Fibroblast of upper back skin (primary cell): ENCODE results near the gene BAIAP2.

Experiments used
- DNase-seq: peaks from one replicate; pipeline ENCODE4 v3.0.0-alpha.2; 2013

Gene BAIAP2

DNA sequence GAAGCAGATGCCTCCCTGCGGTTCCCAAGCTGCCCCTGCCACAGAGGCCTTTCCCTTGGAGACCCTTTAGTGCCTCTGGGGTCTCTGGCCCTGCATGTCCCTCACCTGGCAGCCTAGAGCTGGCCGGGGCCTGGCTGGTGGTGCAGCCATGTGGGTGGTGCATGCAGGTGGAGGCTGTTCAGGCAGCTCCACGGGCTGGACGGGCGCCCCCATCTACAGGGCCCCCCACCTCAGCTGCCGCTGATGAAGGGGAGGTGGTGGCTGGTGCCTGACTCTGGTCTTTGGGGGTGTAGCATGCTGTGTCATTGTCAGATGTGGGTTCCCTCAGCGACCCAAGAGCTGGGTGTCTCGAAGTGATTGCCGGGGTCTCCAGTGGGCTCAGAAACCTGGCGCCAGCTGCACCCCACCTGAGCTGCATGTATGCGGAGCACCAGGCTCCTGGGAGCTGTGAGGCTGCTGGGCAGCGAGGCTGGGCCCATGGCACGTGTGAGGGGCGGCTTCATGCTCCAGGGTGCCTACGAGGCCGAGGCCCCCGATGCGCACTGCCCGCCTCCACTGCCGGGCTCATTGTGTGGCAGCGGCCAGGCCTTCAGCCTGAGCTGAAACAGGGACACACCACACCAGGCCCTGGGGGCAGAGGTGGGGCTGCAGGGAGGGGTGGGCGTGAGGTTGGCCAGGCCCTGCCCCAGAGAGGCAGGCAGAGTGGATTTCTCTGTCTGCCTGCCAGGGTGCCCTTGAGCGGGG lies 57.0 kb downstream of the BAIAP2 start:
- no peak for DNase-seq

DNA sequence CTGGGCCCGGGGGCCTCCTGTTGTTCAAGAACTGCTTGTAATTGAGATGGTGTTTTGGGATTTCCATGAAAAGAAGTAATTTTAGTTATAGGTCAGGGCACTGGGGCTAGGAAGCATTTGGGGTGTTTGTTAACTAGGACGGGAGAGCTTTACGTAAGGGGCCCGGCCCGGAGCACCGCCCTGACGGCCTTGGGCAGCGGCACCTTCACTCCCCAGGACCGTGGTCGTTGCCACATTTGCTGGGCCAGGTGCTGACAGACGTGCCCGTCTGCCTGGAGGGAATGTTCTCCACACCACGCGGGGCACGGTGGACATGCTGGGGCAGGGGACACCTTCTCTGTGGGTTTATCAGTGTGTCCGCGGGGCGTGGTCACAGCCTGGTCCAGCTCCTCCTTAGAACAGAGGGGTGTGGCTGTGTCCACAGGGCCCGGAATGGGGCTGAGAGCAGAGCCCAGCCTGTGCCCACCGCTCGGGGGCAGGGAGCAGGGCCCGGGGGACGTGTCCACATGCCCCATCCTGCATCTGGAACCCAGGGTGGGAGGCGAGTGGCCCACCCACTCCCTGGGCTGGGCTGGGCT lies 57.7 kb downstream of the BAIAP2 start:
- no peak for DNase-seq

DNA sequence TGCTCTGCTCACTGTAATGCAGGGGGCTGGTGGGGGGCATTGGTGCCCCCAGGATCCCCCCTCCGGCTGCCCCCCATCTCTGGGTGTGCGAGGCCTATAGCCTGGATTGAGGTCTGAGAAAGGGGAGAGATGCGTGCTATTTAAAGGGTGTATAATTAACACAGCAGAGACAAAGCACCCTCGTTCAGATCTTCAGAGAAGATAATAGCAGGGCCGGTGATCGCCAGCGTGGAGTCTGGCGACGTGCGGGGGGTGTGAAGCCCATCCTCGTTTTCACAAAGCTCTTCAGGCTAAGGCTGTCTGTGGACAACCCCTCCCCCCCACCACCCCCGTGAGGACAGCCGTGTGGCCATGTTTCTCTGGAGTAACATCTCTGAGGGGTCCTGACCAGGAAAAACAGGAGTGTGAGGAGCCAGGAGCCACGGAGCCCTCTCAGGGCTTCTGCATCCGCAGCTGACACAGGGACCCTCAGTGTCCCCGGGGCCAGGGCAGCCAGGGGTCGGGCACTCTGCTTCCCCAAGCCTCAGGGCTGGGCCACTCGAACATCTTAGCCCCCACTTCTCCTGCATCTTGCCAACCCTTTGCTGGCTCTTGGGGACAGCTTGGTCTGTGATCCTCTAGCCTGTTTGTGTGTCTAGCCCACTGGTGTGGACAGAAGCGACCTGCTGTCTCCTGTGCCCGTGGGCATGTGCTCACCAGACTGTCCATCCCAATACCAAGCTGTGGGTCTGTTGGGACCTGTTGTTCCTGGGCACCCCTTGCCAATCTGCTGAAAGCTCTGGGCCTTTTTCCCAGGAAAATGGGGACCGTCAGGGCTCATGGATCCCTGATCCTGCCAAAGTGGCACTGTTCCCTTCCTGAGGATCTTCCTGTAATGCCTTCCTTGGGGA lies 58.9 kb downstream of the BAIAP2 start:
- no peak for DNase-seq

DNA sequence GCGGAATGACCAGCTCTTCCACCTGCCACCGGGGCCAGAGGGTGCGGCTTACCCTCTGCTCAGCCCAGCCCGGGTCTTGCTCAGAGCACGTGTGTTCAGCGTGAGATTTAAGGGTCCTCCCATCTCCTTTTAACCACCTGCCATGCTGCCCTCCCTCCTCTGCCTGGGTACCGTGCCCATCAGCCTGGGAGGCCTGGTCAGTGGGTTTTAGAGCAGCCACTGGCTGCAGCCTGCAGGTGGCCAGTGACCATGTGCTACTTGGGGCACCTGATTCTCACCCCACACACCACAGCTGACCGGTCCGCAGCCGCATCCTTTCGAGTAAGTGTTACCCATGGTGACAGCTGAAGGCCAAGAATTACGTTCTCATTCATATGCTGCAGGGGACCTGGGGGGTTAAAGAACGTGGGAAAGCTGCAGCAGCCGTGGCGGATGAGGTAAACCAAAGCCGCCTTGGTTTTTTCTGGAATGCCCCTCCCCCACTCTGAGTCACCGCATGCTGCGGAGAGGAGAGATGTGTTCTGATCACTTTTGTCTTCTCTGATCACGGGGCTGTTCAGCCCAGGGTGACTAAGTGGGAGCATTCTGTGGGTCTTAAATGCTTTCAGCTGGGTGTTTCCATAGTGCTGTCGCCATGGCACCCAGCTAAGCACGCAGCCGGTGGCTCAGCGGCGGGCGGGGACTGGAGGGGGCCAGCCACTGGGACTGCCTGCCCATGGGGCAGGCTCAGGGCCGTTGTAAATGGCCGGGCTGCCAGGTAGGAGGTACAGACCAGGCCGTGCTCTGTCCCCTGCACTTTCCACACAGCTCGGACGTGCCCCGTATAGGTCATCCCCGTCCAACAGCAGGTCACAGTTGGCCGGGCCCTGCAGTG lies 59.8 kb downstream of the BAIAP2 start:
- DNase-seq: peak; percentile 100

DNA sequence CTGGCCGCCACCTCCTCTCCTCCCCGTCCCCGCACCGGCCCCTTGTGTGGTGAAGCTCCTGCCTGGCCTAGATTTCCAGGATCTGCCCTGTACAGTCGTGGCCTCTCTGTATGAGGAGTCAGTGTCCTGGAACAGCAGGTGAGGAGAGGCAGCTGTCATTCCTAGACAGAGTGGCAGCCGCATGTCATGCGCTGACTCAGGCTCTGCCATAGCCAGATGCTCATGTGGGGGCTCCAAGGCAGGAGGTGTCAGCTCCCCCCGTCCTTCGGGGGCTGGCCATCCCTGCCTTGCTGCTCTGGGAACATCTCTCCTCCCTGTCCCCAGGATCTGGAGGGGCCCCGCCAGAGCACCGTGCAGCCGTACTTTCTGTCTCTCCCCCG lies 60.4 kb downstream of the BAIAP2 start:
- peak; percentile 4 for DNase-seq

DNA sequence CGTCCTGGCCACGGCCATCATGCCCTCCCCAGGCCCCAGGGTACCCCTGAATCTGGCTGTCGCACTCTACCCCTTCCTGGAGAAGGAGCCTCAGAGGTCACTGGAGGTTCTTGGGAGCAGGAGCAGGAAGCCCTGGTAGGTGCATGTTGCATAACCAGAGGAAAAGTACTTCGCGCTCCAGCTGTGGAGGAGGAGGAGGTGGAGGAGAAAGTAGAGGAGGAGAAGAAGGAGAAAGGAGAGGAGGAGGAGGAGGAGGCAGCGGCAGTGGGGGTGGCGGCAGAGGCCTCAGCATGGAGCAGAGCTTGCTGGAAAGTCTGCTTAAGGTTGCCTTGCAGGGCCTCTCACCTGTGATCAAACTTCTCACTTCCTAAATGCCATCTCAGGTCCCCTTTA lies 61.8 kb downstream of the BAIAP2 start:
- no peak for DNase-seq

DNA sequence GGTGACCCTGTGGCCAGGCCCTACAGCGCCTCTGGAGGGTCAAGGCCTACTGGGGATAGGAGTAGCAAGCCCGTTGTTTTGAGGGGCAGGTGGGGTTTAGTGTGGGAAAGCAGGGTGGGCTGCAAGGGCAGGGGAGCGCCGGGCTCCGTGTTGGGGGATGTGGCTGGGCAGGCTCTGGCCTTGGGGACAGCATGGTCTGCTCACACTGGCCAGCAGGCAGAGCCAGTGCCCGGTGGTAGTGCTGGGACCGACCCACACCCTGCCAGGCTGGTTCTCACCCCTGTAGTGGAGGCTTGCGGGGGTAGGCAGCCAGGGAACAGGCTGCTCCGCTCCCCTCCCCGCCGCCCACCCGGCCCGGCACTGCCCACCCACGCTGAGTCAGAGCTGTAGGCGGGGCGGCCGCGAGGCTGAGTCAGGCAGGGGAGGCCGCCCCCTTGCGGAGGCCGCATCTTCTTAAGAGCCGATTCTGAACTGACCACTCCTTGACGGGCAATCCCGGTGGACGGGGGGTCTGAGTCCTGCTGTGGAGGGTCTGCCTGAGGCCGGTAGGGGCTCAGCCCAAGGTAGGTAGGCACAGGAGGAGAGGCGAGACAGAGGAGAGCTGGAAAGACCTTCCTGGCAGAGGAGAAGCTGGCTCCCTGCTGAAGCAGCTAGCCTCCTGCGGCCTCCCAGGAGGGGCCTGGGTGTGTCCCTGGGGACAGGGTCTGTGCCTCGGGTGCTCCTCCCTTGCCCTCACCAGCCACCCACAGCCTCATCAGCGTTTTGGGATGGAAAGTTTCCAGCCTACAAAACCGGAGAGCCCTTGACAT lies 62.4 kb downstream of the BAIAP2 start:
- DNase-seq: peak; percentile 76

DNA sequence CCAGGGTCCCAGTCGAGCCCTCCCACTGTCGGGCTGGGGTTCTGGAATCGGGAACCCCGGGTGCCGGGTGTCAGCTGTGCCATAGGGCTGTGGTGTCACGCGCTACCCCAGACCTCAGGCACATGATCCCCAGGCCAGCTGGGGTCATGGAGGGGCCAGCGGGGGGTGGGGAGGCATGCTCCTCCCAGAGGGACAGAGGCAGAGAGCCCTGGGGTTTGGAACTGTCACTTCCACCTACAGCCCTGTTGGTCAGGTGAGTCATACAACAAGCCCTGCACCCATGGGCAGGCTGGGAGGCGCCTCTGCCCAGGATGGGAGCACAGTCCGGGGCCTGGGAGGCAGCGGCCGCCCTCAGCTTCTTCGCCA lies 63.0 kb downstream of the BAIAP2 start:
- DNase-seq: no peak

DNA sequence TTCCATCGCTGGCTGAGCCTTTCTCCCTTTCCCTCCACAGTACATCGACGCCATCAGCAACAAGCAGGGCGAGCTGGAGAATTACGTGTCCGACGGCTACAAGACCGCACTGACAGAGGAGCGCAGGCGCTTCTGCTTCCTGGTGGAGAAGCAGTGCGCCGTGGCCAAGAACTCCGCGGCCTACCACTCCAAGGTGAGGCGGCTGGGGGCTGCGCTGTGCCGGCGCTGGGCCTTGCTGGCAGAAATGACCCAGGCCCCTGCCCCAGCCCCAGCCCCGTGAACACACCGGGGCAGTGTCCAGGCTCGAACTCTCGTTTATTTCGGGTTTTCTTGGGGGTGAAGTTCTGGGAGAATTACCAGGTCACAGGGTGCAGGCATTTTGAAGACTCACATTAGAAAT lies 64.9 kb downstream of the BAIAP2 start:
- no peak for DNase-seq

DNA sequence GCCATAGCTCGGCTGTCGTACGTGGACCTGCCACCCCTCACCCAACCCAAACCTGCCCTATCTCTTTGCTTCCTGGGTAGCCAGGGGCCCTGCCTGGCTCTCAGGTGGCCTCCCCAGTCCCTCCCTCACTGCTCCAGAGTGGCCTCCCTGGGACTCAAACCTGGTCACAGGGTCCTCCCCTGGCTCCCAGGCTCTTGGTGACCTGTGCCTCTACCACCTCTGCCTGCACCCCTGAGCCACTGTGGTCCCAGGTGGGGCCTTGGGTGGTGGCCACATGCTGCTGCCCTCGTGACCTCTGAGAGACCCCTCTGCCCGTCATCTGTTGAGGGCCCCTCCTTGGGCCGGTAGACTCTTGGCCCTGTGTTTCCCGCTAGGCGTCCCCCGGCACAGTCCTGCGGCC lies 65.7 kb downstream of the BAIAP2 start:
- DNase-seq: no peak

DNA sequence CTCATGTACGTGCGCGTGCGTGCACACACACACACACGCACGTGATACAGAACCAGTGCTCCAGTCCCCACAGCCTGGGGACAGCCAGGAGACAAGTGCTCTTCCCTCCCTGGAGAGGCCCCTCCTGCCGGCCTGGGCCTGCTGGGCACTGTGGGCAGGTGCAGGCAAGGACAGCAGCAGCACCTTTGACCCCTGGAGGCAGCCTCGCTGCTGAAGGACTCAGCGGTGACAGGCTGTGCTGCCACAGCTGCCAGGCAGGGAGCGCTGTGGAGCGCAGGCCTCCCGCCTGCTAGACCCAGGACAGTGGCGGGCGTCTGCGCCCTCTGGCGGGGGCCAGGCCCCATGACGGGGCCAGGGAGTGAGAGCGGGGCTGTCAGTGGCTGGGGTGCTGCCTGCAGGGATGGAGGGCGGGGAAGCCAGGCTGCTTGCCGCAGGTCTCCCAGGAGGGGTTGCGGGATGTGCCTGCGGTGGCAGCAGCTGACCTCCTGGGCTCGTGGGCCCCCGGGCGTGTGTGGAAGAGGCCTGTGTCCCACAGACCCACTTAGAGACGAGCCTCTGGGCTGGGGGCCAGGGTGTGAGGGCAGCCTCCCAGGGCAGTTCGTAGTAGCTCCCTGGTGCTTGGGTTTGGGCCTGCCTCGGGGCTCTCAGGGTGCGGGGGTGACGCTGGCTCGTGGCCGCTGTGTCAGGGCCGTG lies 66.8 kb downstream of the BAIAP2 start:
- peak; percentile 67 for DNase-seq

DNA sequence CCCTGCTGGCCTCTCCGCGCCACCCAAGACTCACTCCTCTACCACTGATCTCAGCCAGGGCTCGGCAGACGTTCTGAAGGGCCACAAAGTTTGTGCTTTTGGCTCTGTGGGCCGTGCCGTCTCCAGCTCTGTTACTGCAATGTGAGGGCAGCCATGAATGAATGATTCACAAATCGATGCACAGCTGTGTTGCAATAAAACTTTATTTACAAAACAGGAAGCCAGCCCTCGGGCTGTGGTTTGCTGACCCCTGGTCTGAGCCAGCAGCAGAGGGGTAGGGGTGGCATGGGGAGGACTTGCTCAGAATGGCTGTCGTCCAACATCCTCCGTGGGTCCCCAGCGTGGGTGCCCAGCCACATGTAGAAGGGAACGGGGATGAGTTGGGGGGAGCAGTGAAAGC lies 67.4 kb downstream of the BAIAP2 start:
- DNase-seq: no peak

DNA sequence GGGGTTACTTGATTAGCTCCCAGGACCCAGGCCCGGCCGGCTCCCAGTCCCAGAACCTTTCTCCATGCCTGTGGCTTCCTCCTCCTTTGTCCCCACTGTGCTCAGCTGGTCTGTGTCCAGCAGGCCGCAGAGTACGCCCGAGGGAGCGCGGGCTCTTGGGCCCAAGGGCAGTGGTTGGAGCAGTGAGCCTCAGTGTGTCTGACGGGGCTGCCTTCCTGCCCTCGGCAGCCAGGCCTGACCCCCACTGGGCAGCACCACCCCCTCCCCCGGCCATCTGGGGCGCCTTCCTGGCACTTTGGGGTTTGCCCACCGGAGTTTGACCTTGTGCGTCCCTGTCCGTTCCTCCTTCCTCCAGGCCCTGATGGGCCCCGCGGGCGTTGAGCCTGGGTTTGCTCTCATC lies 67.9 kb downstream of the BAIAP2 start:
- DNase-seq: no peak

DNA sequence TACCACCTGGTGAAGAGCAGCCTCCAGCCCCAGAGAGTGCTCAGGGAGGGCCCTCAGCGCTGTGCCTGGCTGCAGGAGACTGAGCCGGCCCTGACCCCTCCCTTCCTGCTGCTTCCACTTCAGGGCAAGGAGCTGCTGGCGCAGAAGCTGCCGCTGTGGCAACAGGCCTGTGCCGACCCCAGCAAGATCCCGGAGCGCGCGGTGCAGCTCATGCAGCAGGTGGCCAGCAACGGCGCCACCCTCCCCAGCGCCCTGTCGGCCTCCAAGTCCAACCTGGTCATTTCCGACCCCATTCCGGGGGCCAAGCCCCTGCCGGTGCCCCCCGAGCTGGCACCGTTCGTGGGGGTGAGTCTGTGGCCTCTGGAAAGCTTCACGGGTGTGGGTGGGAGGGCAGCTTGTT lies 68.4 kb downstream of the BAIAP2 start:
- DNase-seq: no peak

DNA sequence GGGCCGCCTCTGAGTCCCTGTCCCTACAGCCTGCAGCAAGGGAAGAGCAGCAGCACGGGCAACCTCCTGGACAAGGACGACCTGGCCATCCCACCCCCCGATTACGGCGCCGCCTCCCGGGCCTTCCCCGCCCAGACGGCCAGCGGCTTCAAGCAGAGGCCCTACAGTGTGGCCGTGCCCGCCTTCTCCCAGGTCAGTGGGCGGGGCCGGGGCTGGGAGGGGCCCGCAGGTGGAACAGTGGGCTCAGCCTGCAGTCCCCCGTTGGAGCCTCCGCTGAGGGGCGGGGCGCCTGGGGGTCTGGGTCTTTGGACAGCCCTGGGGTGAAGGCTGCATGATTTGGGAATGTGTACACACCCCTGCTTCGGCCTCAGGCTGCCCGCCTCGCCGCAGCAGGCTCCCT lies 71.8 kb downstream of the BAIAP2 start:
- no peak for DNase-seq

DNA sequence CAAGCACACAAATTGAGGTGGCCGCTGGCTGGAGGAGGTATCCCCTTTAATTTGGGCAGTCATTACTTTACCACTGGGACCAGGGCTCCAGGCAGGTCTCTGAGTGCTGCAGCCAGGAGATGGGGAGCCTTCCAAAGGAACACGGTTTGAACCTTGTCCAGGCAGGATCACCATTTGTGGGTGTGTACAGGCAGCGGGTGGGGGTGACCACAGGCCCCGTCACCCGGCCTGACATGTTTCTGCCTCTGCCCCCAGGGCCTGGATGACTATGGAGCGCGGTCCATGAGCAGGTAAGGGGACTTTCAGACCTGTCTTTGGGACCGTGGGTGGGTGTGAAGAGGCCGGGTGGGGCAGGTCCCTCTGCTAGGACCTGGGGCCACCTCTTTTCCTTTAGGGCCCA lies 73.3 kb downstream of the BAIAP2 start:
- DNase-seq: no peak

DNA sequence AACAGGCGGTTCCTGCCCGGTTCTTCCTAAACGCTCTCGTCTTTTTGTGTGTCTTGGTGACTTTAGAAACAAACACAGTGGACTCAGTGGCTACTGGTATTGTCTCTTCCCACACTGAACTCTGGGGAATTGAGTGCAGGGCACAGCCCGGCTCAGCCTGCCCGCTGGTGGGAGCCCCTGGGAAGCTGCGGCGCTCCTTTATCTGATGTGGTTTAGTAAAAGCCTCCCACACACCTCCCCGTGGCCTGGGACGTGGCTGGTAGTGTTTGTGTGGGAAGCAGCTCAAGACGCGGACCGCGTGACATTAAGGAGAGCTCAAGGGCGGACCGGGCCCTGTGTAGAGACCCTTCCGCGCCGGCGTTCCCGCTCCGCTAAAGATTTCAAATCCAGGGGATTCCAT lies 75.0 kb downstream of the BAIAP2 start:
- no peak for DNase-seq

DNA sequence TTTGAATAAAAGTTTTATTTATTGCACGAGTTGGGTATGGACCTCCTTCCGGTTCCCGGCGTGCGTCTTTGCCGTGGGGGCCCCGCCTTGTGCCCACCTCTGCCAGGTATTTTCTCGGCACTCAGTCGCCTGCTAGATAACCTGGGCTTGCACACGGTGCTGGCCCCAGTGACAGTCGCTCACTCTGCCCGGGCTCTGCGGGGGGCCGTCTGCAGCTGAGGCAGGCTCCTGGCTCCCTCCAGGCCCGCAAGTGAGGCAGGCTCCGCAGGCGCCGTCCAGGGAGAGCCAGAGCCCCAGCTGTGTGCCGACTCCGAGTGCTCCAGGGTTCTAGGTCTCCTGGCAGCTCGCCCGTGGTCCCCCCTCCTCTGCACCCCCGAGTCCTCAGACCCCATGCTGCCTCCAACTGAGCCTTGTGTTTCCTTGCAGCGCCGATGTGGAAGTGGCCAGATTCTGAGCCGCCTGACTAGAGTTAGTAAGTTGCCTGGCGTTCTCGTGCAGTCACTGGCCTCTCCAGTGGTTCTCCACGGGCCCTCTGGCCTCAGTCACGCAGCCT lies 75.6 kb downstream of the BAIAP2 start:
- no peak for DNase-seq

DNA sequence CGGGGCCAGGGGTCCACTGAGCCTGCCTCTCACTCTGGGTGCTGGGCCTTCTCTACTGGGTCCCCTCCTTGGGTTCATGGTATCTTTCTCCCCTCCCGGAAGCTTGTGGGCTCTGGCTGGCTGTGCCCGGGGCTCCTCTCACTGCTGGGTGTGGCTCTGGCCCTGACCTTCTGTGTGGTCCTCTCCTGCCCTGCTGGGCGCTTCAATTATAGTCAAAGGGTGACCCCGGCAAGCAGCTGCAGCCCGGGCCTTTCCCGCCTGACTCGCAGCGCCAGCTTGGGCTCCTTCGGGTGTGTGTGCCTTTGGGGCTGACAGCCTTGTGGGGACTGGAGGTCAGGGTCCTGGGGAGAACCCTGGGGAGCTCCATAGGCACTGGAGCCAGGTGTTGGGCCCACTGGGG lies 76.1 kb downstream of the BAIAP2 start:
- DNase-seq: no peak

DNA sequence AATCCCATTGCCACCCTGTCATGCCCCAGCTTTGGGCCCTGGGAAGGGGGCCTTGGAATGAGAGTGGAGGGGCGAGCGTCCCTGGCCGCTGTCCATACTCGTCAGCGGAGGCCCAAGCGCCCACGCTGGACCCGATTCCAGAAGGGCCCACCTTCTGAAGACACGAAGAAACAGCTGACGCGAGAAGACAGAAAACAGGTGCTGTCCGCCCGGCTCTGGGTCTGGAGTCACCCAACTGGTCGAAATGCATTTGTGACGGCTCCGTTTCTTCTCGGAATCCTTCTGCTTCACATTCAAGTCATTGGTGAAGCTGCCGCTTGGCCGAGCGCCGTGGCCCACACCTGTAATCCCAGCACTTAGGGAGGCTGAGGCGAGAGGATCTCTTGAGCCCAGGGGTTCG lies 77.5 kb downstream of the BAIAP2 start:
- no peak for DNase-seq

DNA sequence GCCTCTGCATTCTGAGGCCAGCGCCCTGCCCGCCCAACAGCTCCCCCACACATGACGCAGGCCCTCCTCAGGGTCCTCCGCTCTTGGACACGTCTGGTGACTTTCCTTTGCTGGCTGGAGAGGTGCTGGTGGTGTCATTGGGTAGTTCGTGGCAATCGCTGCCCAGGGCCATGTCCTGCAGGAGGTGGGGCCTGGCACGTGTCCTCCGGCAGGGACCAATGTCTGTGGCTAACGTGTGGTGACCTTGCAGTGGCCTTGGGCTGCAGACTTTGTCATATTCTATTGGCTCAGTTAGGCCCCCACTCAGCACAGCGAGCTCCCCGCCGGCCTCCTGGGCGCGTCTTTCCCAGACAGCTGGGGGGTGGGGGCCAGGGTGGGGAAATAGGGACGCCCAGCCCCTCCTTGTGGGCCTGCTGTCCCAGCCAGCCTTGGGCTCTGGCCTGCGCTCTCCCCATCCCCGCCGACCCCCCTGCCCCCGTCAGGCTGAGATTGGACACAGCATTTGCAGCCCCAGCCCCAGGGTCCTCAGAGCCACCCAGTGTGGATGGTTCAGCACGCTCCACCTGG lies 78.3 kb downstream of the BAIAP2 start:
- DNase-seq: no peak
